GM18520 (cell line): Measurements from ENCODE around the gene TNFAIP2.
"Not testable (repeated sequence)": the region's sequence is repeated elsewhere in the genome, so short reads cannot be mapped to it uniquely, and the experiment has no call there.

Experiments
- ATAC-seq: cut with Tn5 transposase; IDR thresholded peaks from one replicate; pipeline ENCODE4 v1.9.1; 2021; ENCODE audit not compliant: unreplicated experiment

TNFAIP2 gene

DNA sequence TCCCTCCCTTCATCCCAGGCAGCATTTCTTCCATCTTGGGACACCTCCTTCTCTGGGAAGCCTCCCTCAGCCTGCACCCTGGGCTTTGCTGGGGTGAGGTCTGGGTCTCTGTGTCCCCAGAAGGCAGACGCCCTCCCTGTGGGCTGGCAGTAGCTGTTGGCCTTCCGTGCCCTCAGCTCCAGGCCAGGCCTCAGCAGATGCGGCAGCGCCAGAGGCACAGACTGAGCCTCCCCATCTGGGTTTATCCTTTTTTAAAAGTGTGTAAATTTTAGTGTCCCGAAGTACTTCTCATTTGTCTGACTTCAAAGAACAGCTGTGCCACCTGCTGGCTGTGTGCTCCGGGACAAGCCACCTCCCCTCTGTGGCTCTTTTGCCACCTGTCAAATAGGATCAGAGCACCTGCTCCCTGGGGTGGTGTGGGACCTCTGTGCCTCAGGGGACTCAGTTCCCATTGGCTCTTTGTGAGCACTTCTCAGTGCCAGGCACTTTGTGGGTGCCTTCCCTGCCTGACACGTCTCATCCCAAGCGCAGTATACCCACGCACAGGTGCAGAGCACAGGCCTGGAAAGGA, 17.6 kb upstream of the TNFAIP2 start:
- no peak for ATAC-seq

DNA sequence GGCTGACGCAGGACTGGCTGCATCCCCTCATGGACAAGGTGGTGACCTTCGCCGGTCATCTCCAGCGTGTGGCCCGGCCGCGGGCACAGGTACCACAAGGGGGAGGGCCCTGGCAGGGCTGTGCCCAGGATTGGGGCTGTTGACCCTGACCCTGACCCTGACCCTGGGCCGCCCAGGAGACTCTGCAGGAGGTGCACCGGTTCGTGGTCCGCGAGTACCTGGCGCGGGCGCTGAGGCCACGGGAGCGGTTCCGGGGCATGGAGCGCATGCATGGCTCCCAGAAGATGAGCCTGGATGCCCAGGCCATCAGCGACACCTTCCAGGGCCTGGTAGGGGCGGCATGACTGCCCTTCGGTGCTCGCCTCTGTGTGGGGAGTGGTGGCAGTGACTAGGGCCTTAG, 15.8 kb upstream of the TNFAIP2 start:
- no peak for ATAC-seq

DNA sequence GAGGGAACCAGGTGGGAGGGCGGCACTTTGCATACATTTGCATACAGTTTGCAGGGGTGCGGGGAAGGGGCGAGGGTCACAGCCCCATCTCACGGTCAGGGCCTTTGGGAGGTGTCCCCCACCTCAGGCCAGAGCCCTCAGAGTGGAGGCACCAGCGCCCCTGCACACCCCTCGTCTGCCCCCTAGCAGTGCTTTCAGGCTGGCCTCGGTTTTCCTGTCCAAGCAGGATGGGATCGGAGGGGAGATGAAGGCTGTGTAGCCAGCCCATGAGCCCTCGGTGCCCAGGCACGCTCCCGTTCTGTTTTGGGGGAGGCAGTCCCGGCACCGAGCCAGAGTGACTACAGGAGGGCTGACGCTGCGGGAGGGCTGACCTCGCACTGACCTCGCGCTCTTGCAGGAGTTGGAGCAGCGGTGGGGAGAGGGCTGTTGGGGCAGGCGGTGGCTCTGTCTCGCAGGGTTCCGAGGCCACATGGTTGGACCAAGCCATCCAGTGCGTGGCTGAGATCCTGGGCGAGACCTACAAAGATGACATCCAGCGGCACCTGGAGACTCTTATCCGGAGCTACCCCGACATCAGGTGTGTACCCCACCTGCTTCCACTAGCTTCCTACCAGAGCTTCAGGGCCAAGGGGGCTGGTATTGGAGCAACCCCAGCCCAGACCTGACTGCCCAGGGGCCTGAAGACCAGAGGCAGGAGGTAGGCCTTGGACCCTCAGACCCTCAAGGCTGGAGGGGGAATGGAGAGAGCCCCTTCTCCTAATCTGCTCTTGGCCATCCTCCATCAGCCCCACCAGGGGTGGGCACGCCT, 15.1 kb upstream of the TNFAIP2 start:
- no peak for ATAC-seq

DNA sequence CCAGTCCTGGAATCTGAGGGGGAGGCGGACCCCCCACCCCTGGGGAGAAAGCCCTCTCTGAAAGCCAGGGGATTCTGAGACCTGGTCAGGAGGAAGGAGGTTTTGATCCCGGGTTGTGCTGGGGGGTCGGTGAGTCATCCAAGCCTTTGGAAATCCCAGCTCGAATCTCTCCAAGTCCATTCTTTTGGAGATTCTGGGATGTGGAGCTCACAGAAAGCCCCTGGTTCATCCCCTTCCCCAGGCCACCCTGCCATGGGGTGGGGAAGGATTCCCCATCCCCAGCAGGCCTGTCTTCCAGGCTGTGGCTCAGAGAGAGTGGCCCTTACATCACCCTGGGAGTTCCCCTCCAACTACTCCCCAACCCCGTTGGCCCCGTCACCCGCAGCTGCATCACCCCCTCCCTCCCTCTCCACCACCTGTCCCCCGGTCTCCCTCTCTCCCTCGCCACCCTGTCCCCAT, 14.5 kb upstream of the TNFAIP2 start:
- ATAC-seq = no peak

DNA sequence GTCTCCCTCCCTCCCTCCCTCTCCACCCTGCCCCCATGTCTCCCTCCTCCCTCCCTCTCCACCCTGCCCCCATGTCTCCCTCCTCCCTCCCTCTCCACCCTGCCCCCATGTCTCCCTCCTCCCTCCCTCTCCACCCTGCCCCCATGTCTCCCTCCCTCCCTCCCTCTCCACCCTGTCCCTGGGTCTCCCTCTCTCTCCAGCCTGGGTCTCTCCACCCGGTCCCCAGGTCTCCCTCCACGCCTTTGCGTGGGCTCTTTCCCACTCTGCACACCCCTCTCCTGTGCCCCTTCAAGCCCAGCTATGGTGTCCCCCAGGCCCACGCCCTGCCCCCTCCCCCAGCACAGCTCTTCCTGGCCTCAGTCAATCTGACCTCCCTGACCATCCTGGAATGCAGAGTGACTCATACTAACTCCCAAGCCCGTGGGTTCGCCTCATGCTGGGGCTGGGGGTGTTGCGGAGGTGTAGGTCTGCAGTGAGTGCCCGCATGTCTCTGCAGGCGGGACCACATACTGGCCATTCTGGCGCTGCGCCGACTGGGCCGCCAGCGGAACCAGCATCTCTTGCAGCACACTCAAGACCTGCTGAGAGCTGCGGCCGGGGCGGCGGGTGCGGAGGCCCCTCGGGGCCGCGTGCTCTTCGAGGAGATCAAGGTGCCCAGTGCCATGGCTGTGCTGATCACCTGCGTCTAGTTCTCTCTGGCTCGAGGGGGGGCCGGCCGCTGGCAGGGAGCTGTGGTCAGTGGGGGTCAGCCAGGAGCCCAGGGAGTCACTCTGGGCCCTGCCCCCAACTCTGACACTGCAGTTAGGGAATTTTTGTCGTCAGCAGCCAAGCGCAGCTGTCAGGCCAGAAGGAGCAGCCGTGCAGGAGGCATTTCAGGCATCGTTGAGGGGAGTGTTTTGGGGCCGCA, 13.5 kb upstream of the TNFAIP2 start:
- no peak for ATAC-seq

DNA sequence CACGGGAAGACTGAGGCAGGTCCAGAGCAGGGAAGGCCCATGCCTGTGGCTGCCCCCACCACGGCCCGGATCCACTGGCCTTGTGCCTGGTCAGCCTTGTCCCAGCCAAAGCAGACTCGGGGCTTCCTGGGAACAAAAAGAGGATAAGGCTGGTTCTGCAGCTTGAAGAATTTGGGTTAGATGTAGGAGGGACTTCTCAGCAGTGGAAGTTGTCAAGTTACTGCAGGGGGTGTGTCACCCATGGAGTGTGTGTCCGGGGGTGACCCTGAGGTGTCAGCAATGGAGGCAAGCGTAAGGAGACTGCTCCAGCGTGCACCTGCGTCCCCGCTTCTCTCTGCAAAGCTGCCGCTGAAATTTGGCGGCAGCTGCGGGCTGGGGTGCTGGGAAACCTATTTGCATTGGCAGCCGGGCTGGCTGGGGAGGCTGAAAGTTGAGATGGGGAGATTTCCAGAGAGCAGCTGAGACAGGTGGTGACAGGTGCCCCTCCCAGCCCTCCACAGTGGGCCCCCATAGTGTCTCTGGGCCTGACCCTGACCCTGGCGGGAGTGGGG, 12.5 kb upstream of the TNFAIP2 start:
- no peak for ATAC-seq

DNA sequence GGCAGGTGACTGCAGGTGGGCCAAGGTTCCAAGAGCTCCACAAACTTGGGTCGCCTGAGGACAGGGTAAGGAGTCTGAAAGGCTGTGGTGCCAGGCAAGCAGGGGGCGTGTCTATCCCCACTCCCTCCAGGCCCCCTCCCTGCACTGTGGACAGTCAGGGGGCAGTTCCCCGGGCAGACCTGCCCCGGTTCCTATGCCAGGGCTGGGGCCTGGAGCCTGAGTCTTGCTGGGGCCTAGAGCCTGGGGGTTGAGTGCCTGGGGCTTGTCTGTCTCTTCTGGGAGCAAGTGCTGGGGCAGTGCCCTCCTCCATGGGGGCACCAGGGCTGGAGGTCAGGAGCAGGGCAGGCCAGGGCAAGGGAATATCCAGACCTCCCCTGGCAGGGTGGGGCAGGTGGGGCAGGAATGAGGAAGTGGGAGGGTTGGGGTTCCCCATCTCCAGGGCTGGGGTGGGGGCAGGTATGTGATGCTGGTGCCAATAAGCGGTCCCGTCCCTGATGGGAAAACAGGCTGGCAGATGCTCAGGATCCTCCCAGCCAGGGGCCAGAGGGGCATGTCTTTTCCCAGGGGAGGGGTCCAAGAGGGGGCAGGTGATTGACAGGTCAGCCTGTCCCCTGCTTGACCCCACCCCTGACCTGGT, 11.9 kb upstream of the TNFAIP2 start:
- ATAC-seq = no peak

DNA sequence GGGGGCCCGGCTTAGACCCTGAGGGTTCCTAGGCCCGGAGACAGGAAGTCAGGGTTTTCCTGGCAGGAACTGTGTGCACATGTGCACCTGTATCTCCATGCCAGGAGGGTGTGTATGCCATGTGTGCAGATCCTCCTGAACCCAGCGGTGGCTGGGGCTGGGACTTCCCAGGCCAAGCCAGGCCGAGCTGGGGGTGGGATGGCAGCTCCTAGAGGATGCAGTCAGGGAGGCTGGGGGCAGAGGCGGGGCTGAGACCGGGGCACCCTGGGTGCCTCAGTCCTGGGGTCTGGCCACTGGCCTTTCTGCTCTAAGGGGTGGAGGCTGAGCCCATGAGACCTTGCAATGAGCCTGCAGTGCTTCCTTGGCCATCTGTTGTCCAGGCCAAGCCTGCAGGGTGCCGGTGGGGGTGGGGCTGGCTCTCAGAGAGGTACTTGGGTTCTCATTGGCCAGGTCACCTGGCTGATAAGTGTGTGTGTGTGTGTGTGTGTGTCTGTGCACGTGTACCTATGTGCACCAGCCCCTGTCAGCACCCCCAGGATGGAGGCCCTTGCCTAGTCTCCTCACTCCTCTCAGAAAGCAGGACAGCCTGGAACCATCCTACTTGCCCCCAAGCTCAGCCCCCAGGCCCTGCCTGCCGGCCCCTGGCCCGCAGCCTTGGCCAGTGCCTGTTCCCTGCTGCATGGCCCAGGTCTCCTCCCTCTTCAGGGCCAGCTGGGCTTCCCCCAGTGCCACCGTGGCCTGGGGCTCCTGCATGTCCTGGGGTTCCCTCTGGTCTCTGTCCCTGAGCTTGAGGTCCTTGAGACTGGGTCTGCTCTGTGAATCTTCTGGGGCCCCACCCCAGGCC, 10.6 kb upstream of the TNFAIP2 start:
- no peak for ATAC-seq

DNA sequence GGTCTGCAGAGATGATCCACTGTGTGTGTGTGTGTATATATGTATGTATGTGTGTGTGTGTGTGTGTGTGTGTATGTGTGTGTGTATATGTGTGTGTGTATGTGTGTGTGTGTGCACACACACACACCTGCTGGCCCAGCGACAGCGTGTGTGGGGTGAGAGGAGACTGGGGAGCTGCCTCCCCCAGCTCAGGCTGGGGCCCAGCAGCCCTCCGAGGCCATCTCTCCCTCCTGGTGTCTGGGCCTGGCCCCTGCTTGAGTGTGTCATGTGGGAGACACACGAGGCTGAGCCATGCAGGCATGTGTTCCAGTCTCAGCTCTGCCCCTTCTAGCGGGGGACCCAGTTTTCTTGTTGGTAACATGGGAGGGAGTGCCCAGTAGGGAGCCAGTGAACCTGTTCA, 10.0 kb upstream of the TNFAIP2 start:
- no peak for ATAC-seq

DNA sequence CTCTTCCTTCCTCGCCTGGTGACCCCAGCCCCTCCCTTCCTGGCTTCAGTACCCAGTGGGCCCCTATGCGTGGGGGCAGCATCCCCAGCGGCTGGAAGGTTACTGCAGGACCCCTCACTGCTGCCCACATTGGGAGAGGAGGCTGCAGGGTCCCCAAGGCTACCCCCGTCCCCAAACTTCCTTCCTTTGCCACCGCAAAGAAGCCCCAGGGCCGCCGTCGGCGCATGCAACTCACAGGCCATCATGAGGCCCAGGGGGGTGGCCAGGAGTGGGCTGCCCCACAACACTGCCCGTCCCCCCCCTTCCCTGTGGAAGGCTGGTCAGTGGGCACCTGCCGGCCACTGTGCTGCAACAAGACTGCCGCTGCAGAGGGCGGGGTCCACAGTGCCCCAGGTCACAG, 9.5 kb upstream of the TNFAIP2 start:
- ATAC-seq = no peak

DNA sequence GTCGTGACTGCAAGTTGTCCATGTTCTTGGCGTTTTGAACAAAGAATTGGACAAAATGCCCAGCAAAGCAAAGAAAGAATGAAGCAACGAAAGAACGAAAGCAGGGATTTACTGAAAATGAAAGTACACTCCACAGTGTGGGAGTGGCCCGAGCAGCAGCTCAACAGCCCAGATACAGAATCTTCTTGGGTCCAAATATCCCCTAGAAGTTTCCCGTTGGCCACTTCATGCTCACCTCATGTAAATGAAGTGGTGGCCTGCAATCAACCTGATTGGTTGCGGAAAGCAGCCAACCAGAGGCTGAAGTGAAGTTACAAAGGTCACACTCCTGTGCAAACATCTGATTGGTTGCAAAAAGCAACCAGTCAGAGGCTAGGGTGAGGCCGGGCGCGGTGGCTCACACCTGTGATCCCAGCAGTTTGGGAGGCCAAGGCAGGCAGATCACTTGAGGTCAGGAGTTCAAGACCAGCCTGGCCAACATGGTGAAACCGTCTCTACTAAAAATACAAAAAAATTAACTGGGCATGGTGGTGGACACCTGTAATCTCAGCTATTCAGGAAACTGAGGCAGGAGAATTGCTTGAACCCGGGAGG, 8.1 kb upstream of the TNFAIP2 start:
- ATAC-seq = not testable (repeated sequence)

DNA sequence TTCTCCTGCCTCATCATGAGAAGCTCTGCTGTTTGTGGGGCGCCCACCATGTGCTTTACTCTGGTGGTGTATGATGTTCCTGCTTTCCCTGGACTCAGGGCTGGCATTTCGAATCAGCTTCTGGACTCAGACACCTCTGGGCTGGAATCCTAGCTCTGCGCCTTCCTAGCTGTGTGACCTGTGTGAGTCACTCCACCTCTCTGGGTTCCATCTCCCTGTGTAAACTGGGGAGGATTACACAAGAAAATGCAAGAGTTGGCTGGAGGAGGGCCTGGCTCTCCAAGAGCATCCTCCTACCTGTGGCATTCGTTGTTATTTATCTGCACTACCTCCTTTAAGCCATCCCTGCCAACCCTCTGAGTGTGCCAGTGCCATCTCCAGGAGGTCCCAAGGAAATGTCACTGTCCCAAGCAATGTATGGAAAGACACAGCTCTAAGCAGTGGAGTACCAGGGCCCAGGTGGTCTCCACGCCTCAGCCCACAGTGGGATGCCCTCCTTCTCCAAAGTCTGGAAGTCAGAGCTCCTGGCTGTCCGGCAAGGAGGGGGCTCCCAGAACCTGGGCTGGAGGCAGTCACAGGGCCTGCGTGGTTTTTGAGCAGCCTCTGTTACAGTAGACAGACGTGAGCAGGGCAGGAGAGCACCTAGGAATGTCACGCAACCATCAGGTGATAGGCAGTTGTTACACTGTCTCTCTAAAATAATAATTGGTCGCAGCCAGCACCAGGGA, 7.3 kb upstream of the TNFAIP2 start:
- no peak for ATAC-seq

DNA sequence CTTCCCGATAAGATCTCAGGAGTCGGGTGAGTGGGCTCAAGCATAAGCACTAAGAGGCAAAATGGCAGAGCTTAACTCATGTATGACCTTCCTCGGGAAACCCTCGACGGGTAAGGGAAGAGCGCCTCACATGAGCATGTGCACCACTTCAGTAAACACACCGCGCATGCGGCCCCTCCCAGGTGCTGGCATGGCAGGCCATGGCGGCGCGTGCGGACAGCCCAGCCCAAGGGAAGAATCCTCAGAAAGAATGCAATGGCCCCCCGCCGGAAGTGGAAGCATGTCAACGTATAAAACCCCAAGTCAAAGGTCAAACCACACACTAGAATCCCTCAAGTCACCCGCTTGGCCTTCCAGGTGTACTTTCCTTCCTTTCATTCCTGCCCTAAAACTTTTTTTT, 6.6 kb upstream of the TNFAIP2 start:
- no peak for ATAC-seq

DNA sequence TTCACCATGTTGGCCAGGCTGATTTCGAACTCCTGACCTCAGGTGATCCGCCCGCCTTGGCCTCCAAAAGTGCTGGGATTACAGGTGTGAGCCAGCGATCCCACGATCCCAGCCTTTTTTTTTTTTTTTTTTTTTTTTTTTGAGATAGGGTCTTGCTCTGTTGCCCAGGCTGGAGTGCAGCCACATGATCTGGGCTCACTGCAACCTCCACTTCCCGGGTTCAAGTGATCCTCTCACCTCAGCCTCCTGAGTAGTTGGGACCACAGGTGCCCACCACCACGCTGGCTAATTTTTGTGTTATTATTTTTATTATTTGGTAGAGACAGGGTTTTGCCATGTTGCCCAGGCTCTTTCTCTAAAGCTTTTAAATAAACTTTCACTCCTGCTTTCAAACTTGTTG, 5.8 kb upstream of the TNFAIP2 start:
- not testable (repeated sequence) for ATAC-seq

DNA sequence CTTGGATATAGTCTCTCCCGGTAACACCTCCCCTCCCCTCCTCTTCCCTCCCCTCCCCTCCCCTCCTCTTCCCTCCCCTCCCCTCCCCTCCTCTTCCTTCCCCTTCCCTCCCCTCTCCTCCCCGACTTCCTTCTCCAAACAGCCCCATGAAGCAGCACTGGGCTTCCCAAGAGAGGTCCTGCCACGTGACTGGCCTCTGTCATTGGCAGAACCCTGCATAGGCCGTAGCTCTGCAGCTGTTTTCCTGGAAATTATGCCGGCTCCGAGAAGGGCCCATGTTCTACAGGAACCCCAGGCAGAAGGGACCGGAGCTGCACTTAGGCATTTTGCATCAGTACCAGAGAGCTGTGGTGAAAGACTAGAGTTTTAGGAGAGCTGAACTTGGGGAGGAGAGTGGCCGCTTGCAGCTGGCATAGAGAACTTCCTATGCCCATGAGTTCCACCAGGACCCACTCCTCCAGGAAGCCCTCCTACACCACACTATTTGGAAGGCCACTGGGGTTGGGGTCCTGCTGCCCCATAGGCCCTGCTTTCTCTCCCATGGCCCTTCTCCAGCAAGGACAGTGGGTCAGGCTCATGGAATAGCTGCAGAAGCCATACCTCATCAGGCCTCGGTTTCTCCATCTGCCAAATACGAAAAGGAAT, 5.1 kb upstream of the TNFAIP2 start:
- ATAC-seq = no peak

DNA sequence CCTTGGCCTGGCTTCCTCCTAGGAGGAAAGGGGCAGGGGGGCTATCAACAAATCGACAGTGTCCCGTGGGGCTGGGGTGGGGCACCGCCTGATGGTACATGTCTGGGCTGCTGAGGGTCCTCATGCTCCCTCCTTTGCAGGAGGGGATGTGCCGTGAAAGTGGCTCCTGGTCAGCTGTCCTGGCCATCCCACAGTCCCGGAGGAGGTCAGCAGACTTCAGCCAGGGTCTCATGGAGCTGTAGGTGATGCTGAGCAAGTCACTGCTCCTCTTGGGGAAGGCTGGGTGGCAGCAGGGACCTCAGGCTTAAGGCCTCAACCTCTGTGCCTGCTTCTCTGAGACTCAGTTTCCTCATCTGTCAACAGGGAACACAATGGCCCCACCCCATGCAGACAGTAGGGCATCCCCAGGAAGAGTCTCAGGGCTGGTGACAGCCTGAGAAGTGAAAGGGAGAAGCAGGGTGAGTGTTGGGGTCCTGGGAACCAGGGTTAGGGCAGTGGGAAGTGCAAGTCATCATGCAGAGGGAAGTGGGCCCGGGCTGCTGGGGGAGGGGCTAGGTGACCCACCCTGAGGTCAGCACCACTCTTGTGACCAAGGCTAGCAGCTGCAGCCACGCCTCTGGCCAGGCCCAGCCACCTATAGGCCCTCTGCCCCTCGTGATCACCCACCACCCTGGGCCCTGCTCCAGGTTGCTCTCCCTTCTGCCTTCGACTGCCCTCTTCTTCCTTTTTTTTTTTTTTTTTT, 4.4 kb upstream of the TNFAIP2 start:
- no peak for ATAC-seq

DNA sequence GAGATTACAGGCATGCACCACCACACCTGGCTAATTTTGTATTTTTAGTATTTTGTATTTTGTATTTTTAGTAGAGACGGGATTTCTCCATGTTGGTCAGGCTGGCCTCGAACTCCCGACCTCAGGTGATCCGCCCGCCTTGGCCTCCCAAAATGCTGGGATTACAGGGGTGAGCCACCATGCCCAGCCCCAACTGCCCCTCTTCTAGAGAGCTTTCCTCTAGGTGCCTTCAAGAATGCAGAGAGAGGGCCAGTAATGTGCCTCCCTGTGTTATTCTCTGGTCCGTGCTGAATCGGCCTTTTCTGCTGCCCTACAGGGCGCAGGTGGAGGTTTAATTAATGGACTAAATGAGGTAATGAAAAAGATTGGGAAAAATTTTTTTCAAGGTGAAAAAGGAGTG, 3.7 kb upstream of the TNFAIP2 start:
- not testable (repeated sequence) for ATAC-seq
